Myocyte (in vitro differentiated cells): ENCODE results near the gene PCGF1. TPM values are rescaled to one million over a fixed set of nuclear protein-coding genes. Genes with fewer than 3 reads are reported as not detected.
A peak's percentile ranks its signal among the peaks of the same experiment; 100 is the strongest.
"Not testable (repeated sequence)": the region's sequence is repeated elsewhere in the genome, so short reads cannot be mapped to it uniquely, and the experiment has no call there.

Source experiments
- DNase-seq: peaks from one replicate; pipeline ENCODE4 v3.0.0-alpha.2; 2012; ENCODE audit warnings: low read depth
- total RNA-seq: library from RNA; depleted of rRNA; stranded (reverse); fragments of >200 nt; gene quantifications from 2 replicates; pipeline ENCODE4 v1.2.3, GENCODE V29; 2014

Gene PCGF1
- total RNA-seq, 1 donor from 2014 or later: 31.3 TPM

DNA sequence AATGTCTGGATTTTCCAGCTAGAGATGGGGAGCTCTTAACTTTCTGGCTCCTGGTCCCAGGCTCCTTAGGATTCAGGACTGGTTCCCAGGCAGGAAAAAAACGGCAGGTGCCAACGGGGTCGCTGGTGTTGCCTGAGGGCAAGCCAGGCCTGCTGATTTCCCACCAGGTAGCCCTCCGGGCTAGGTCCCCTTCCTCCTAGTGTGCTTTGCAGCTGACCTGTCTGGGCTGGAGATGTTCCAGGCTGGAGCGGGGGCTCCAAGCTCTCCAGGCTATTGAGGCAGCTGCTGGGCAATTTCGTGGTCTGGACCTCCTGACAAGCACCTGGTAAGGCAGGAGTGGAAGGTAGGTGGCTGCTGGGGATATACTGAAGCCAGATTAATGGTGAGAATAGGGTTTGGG lies 33.0 kb downstream of the PCGF1 start:
- no peak for DNase-seq

DNA sequence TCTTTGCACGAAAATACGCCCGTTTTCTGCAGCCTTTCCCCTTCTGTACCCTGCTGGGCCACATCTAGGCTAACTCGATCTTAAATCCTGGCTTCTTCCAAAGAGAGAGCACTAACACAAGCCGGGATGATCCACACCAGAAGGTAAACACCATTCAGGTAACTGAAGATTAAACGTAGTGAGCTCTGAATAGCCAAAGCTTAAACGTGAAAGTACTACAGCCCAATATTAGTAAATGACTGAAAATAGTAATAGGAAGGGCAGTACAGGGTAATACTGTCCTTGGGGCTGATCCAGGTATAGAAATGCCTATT lies 34.6 kb downstream of the PCGF1 start:
- DNase-seq: no peak

- peak; percentile 97 for DNase-seq
Measured at GRCh38 chr2:74472086-74472944, 35.2 kb downstream of the PCGF1 start, which contains the start of gene MRPL53. Gene MRPL53 (minus strand): TSS chr2:74472680. CDS start chr2:74472660, 20 bp downstream.

DNA sequence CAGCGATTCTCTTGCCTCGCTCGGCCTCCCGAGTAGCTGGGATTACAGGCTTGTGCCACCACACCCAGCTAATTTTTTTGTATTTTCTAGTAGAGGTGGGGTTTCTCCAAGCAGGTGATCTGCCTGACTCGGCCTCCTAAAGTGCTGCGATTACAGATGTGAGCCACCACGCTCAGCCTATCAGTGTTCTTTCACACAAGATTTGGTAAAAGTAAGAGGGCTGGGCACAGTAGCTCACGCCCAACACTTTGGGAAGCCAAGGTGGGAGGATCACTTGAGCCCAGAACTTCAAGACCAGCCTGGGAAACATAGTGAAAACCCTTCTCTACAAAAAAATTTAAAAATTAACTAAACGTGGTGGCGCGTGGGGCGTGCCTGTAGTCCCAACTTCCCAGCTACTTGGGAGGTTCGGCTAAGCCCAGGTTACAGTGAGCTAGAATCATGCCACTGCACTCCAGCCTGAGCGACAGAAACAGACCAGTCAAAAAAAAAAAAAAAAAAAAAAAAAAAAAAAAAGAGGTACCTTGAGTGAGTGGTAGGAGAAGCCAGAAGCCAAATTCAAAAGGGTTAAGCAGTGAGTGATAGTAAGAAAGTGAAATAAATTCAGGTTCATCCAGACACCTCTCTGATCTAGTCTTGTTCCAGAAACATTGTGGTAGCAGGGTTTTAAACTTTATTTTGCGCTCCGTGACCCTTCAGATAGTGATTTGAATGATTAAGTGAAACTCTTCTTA lies 36.0 kb downstream of the PCGF1 start:
- no peak for DNase-seq

GRCh38 chr2:74470742-74471141 lies 36.8 kb downstream of the PCGF1 start:
- DNase-seq: not testable (repeated sequence)

DNA sequence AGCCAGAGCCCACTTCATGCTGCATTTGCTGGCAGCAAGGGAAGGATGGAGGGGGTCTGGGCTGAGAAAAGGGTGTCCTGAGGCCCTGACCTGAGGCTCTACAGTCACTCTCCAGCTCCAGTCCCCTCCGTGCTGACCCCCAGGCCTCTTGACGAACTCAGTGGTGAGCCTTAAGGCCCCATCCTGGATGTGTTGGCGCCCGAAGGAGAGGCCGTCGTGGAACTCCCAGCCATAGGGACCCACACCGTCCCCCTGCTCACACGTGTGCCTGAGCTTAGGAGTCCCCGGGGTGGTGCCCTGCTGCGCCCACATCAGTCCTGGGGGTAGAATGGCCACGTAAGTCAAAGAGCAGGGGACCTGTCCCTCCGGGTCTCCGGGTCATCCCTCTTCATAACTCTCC lies 43.1 kb downstream of the PCGF1 start:
- DNase-seq: no peak

GRCh38 chr2:74462786-74463105 lies 44.7 kb downstream of the PCGF1 start:
- DNase-seq: no peak

DNA sequence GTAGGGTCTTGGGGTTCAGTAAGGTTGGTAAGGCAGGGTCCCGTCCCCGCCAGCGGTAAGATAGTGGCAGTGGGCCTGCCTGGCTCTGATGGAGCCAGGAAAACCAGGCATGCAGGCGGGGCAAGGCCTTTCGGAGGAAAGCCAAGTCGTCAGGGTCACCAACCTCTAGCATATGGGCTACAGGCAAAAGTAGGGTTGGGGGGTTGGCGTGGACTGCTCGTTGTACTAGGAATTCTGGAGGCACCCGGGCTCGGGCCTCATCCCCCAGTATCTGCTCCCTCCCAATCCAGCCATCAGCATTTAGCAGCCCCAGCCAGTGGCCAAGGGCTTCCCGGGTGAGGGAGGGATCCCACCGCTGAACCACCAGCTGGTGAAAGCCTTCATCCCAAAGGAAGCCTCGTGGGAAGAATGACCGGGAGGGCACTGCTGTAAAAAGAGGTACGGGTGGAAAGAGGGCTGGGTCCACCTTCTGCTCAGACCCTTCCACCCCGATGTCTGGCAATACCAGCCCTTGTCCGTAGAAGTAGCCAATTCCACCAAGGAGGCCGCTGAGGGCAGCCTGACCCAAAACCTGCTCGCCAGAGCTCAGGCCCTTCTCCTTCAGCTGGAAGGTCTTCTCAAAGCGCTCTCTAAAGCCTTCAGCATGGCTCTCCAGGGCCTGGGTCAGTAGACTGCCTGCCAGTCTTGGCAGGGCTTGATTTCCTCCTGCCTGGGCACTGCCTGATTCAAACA lies 45.3 kb downstream of the PCGF1 start:
- DNase-seq: no peak

DNA sequence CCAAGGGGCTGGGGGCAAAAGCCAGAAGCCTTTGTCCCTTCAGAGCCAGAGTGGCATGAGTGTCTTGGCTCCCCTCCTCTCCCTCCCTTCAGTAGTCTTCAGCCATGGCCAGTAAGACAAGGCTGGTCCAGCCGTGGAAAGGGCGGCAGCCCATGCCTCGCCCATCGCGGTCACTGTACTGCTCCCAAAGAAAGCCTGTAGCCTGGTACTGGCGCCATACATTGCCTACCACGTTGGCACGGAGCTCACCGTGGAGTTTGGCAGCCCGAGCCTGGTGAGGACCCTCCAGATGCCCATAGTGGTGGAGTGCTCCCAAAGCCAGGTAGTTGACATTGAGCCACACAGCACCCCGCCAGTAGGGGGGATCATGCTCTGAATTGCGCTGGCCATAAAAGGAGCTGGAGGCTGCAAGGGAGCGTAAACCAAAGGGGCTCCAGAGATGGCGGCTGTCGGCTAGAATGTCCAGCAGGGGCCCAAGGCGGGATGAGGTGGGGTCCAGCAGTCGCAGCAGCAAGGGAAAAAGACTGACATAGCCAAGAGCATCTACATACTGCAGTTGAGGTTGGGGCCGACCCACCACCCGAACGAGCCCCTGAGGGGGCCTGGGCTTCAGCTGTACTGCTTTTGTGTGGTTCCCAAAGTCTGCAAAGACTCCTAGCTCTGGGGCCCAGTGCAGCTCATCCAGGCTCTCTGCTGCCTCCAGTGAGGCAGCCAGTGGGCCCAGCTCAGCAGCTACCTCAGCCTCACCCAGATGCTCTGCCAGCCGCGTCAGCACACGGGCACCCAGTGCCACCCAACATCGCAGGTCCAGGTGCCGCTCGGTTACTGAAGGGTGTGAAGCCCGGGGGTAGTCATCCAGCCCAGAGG lies 46.1 kb downstream of the PCGF1 start:
- DNase-seq: no peak

DNA sequence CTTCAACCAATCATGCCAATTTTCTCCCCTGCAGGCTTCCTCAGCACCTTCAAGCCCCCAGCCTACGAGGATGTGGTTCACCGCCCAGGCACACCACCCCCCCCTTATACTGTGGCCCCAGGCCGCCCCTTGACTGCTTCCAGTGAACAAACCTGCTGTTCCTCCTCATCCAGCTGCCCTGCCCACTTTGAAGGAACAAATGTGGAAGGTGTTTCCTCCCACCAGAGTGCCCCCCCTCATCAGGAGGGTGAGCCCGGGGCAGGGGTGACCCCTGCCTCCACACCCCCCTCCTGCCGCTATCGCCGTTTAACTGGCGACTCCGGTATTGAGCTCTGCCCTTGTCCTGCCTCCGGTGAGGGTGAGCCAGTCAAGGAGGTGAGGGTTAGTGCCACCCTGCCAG lies 47.3 kb downstream of the PCGF1 start:
- not testable (repeated sequence) for DNase-seq

DNA sequence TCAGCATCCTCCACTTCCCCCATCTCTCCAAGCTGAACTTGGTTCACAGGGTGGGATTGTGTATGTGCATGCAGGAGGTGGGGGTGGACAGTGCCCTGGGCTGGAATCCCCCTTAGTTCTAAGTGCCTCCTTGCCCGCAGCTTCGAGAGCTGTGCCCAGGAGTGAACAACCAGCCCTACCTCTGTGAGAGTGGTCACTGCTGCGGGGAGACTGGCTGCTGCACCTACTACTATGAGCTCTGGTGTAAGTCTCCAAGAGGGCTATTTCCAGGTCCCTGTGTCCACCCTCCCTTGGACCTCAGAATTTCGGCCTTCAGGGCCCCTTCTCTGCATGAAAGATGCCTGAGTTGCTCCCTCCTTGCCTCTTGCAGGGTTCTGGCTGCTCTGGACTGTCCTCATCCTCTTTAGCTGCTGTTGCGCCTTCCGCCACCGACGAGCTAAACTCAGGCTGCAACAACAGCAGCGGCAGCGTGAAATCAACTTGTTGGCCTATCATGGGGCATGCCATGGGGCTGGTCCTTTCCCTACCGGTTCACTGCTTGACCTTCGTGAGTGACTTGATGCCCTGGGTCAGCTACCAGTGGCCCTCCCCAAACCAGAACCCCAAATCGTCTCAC lies 47.9 kb downstream of the PCGF1 start:
- DNase-seq: not testable (repeated sequence)

DNA sequence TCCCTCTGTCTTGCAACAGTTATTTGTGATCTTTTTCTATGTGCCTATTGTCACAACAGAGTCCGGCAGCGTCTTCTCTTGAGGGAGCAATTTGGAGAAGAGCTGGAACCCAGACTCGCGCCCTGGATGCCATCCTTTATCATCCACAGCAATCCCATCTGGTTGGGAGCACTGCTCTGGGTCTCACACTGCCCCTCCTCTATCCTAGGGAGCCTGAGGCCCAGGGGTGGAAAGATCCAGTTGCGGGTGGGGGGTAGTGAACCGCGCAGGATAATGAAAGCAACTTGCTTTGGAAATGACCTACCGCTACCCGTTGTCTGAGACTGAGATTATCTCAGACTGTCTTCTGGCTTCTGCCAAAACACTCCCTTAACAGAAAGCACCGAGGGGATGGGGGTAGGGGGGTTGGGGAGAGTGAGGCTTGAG lies 48.5 kb downstream of the PCGF1 start:
- no peak for DNase-seq

DNA sequence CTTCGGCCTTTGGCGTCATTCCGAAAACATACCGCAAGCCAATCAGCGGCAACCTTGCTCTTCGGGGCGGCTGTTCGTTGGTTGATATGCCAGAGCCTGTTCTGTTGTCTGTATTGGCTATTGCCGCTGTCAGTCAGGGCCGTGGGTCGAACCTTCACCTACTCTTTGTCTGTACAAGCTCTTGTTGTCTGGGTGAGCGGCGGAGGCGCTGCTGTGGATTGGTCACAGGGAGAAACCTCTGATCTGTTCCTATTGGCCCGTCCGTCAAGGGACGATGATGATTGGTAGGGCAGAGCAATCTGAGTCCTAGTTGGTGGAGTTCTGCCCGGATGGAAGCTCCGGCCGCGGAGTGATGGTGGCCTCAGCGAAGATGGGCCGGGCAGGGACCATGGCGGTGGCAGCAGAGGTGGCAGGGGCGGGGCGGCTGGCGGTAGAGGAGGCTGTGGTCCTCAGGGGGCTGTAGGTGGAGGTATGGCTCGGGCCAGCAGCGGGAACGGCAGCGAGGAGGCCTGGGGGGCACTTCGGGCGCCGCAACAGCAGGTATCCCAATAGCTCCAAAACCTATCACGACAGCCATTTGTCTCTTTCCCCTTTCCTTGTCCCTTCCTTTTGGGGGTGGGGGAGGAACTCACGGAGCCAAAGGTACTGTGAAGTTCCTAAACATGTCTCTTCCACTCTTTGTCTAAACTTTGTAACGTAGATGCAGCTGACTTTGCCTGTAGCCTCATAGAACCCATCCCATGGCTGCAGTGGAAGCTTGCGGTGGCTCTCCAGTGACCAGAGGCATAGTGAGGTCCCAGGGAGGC lies 49.2 kb downstream of the PCGF1 start, which contains the start of gene WBP1:
Gene WBP1, plus strand, starts transcription at position 307 of the 806 bp plus-strand sequence. Its CDS starts 165 bp downstream, at position 472.
- DNase-seq: peak; percentile 100

DNA sequence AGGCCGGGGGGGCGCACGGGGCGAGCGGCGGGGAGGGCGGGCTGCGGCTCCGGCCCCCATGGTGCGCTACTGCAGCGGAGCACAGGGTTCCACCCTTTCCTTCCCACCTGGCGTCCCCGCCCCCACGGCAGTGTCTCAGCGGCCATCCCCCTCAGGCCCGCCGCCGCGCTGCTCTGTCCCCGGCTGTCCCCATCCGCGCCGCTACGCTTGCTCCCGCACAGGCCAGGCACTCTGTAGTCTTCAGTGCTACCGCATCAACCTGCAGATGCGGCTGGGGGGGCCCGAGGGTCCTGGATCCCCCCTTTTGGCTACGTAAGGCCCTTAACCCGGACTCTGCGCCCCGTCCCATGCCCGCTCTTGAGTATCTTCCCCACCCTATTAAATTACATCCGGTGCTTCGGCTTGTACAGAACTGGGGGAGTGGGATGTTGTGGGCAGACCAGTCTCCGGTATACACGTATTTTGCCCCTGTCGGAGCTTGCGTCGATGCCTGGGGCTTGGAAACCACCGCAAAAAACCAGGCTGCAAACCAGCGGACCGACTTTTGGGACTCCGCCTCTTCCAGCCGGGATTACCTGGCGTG lies 49.9 kb downstream of the PCGF1 start:
- DNase-seq: peak; percentile 37

DNA sequence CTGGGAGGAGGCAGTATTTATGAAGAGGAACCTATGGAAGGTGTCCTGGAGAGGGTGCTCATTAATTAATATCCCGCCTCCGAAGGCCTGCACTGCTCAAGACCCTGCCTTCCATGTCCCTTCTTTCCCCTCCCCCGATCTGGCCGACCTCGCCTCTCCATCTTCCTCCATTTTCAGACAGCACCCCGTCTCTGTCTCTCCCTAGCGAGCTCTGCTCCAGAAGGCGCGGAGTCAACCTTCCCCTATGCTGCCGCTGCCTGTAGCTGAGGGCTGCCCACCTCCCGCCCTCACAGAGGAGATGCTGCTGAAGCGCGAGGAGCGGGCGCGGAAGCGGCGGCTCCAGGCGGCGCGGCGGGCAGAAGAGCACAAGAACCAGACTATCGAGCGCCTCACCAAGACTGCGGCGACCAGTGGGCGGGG lies 50.4 kb downstream of the PCGF1 start:
- no peak for DNase-seq
